ENCODE results near the gene SLC6A11. TPM values are rescaled to one million over a fixed set of nuclear protein-coding genes. Genes with fewer than 3 reads are reported as not detected.

The SLC6A11 gene
- total and polyA plus RNA-seq, 4 donors = 0.02 to 0.09 TPM; not detected in 2

DNA sequence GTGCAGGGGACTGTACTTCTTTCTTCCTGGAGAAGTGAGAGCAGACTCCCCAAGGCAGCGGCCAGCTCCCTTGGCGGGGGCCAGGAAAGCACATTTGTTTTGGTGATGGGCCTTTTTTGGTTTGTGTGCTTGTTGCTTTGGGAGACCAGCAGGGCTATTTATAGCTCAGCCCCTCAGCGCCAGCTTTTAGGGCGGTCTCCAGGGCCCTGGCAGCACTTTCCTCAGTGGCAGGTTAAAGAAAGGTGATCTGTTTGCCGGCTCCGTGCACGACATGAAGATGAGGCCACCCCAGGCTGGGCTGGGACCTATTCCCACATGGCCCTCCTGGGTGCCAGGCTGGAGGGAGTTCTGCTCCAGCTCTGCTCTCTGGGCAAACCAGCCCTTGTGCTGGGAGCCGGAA is 21.8 kb downstream of the SLC6A11 start:
- no peak overlapping the region for H3K27ac ChIP-seq (ENCODE audit: low read depth in 1 of 2, low read length in 1 of 2)
- TF ChIP-seq, protein P1, sequence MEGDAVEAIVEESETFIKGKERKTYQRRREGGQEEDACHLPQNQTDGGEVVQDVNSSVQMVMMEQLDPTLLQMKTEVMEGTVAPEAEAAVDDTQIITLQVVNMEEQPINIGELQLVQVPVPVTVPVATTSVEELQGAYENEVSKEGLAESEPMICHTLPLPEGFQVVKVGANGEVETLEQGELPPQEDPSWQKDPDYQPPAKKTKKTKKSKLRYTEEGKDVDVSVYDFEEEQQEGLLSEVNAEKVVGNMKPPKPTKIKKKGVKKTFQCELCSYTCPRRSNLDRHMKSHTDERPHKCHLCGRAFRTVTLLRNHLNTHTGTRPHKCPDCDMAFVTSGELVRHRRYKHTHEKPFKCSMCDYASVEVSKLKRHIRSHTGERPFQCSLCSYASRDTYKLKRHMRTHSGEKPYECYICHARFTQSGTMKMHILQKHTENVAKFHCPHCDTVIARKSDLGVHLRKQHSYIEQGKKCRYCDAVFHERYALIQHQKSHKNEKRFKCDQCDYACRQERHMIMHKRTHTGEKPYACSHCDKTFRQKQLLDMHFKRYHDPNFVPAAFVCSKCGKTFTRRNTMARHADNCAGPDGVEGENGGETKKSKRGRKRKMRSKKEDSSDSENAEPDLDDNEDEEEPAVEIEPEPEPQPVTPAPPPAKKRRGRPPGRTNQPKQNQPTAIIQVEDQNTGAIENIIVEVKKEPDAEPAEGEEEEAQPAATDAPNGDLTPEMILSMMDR (IDR thresholded peaks at IDR 0.05; ENCODE audit: control extremely low read depth, extremely low read depth) = no peak
- DNase-seq = no peak
- H3K36me3 ChIP-seq (ENCODE audit: control insufficient read depth in 4 of 4, insufficient read depth in 4 of 4, low read length in 4 of 4) = no peaks in the 10 kb centered on the region
- no peaks in the 10 kb centered on the region for H3K9me3 ChIP-seq (ENCODE audit: control insufficient read depth in 4 of 4, insufficient read depth in 3 of 4, low read length in 3 of 4)
- WGBS, 2 donors = 76 to 80% methylated on average over 8 of the region's 8 CpGs
- no peaks in the 10 kb centered on the region for H3K4me1 ChIP-seq (ENCODE audit: control insufficient read depth in 5 of 5, insufficient read depth in 5 of 5, low read length in 5 of 5)
- no peak overlapping the region for H3K4me3 ChIP-seq
- no peak for ATAC-seq (ENCODE audit: insufficient read depth, low FRiP score)
- peaks cover 0 to 8% (median 0%) of the 10 kb centered on the region in 3 donors for H3K27me3 ChIP-seq (ENCODE audit: control insufficient read depth in 3 of 3, insufficient read depth in 3 of 3, low read length in 2 of 3)
- H3K9ac ChIP-seq (ENCODE audit: insufficient read depth in 1 of 2, low read length in 2 of 2) = no peak overlapping the region

DNA sequence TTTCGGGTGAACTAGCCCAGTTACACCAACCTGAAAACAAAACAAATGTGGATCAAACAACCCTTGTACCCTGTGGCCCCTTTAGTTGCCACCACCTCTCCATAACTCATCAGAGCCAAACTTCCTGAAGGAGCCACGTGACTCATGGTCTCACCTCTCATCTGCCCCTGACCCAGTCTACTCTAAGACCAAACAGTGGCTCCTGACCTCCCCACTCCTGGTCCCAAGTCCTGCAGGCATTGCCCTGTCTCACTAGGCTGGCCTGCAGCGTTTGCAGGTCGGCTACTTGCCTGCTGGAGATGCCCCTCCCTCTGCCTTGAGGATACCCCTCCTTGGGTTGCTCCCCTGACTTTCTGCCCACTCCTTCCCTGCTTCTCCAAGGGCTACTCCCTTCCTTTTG is 23.1 kb downstream of the SLC6A11 start:
- 79 to 92% methylated on average over 4 of the region's 4 CpGs for WGBS, 2 donors
- Histone ChIP-seq H3K9ac (ENCODE audit: insufficient read depth in 1 of 2, low read length in 2 of 2) (no peak overlapping the region), H3K4me1 (ENCODE audit: control insufficient read depth in 5 of 5, insufficient read depth in 5 of 5, low read length in 5 of 5) (no peaks in the 10 kb centered on the region), H3K27me3 (ENCODE audit: control insufficient read depth in 3 of 3, insufficient read depth in 3 of 3, low read length in 2 of 3) (peaks cover 0 to 7% (median 0%) of the 10 kb centered on the region in 3 donors), H3K36me3 (ENCODE audit: control insufficient read depth in 4 of 4, insufficient read depth in 4 of 4, low read length in 4 of 4) (no peaks in the 10 kb centered on the region), H3K27ac (ENCODE audit: low read depth in 1 of 2, low read length in 1 of 2) (no peak overlapping the region), H3K9me3 (ENCODE audit: control insufficient read depth in 4 of 4, insufficient read depth in 3 of 4, low read length in 3 of 4) (peaks cover 0 to 2% (median 0%) of the 10 kb centered on the region in 4 donors), H3K4me3 (no peak overlapping the region)
- ATAC-seq (ENCODE audit: insufficient read depth, low FRiP score) (no peak), DNase-seq (no peak)
- TF ChIP-seq, protein P1 (IDR thresholded peaks at IDR 0.05; ENCODE audit: control extremely low read depth, extremely low read depth) = no peak

DNA sequence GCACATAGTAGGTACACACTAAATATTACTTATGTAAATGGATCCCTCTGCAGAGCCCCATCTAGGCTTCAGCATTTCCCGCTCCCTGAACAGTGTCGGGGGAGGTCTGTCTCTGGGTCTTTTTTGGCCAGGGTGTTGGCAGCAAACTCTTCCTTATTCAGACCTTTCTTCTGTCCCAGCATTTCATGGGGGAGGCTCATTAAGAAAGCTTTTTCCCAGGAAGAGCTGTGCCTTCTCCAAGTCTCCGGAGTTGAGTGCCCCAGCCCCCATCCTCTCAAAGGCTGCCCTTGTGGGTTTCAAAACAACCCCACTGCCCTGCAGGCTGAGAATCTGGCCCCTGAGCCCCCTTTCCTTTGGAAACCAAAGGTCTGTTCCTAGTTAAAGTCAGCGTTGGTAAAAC is 25.1 kb downstream of the SLC6A11 start:
- TF ChIP-seq, protein P1 (IDR thresholded peaks at IDR 0.05; ENCODE audit: control extremely low read depth, extremely low read depth) = no peak
- ATAC-seq (ENCODE audit: insufficient read depth, low FRiP score) (no peak), DNase-seq (no peak)
- 79 to 82% methylated on average over 4 of the region's 4 CpGs for WGBS, 2 donors
- no peak overlapping the region for H3K27ac ChIP-seq (ENCODE audit: low read depth in 1 of 2, low read length in 1 of 2)
- no peak overlapping the region for H3K9ac ChIP-seq (ENCODE audit: insufficient read depth in 1 of 2, low read length in 2 of 2)
- peaks cover 0 to 2% (median 0%) of the 10 kb centered on the region in 4 donors for H3K9me3 ChIP-seq (ENCODE audit: control insufficient read depth in 4 of 4, insufficient read depth in 3 of 4, low read length in 3 of 4)
- H3K4me3 ChIP-seq = no peak overlapping the region
- H3K36me3 ChIP-seq (ENCODE audit: control insufficient read depth in 4 of 4, insufficient read depth in 4 of 4, low read length in 4 of 4) = no peaks in the 10 kb centered on the region
- H3K27me3 ChIP-seq (ENCODE audit: control insufficient read depth in 3 of 3, insufficient read depth in 3 of 3, low read length in 2 of 3) = peaks cover 0 to 5% (median 0%) of the 10 kb centered on the region in 3 donors
- H3K4me1 ChIP-seq (ENCODE audit: control insufficient read depth in 5 of 5, insufficient read depth in 5 of 5, low read length in 5 of 5) = no peaks in the 10 kb centered on the region

DNA sequence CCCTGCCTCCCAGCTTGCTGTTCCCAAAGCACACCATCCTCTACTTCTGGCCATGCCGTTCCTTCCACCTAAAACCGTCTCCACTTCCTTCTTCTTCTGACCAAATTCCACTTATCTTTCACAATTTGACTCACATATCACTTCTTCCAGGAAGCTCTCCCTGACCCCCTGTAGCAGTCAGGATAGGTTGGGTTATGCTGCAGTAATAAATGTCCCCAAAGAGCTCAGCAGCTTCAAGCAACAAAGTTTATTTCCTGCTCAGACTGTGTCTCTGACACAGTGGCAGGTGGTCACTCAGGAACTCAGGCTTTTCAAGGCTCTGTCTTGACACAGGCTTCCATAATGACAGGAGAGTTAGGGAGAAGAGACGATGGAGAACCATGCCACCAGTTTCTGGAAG is 27.4 kb downstream of the SLC6A11 start:
- Histone ChIP-seq H3K9me3 (ENCODE audit: control insufficient read depth in 4 of 4, insufficient read depth in 3 of 4, low read length in 3 of 4) (peaks cover 0 to 2% (median 0%) of the 10 kb centered on the region in 4 donors), H3K4me3 (no peak overlapping the region), H3K36me3 (ENCODE audit: control insufficient read depth in 4 of 4, insufficient read depth in 4 of 4, low read length in 4 of 4) (no peaks in the 10 kb centered on the region), H3K27me3 (ENCODE audit: control insufficient read depth in 3 of 3, insufficient read depth in 3 of 3, low read length in 2 of 3) (peaks cover 0 to 5% (median 0%) of the 10 kb centered on the region in 3 donors), H3K27ac (ENCODE audit: low read depth in 1 of 2, low read length in 1 of 2) (no peak overlapping the region), H3K9ac (ENCODE audit: insufficient read depth in 1 of 2, low read length in 2 of 2) (no peak overlapping the region), H3K4me1 (ENCODE audit: control insufficient read depth in 5 of 5, insufficient read depth in 5 of 5, low read length in 5 of 5) (no peaks in the 10 kb centered on the region)
- WGBS, 2 donors = 50 to 72% methylated on average over 3 of the region's 3 CpGs
- ATAC-seq (ENCODE audit: insufficient read depth, low FRiP score) (no peak), DNase-seq (no peak)
- TF ChIP-seq, protein P1 (IDR thresholded peaks at IDR 0.05; ENCODE audit: control extremely low read depth, extremely low read depth) = no peak

Data from lung (tissue), 12 donors.